Esophagus muscularis mucosa (tissue), 4 donors: ENCODE results near the gene F3. TPM values are rescaled to one million over a fixed set of nuclear protein-coding genes. Genes with fewer than 3 reads are reported as not detected.

Source experiments
- DNase-seq: peaks from one replicate; pipeline ENCODE4 v3.0.0-alpha.2; 2017; ENCODE audit errors: extremely low spot score
- H3K27ac ChIP-seq, 4 donors: fragments of 200-600 bp; sonication (generic); replicated peaks in 1 of 4; 1 replicate in 3 of 4; 2 replicates in 1 of 4; pipeline ENCODE4 v1.5.1; 2016 to 2019; ENCODE audit warnings: mild to moderate bottlenecking in 1 of 4
- H3K27me3 ChIP-seq, 4 donors: fragments of 200-600 bp; sonication (generic); one replicate each; pipeline versions ENCODE4 v1.5.1 to v1.6.0; 2016 to 2019
- H3K36me3 ChIP-seq, 4 donors: fragments of 200-600 bp; sonication (generic); one replicate each; pipeline ENCODE4 v1.5.1; 2016 to 2019
- H3K4me1 ChIP-seq, 4 donors: fragments of 200-600 bp; sonication (generic); one replicate each; pipeline ENCODE4 v1.5.1; 2016 to 2019
- H3K4me3 ChIP-seq, 4 donors: fragments of 200-600 bp; sonication (generic); 1 replicate in 2 of 4; 2 replicates in 2 of 4; pipeline ENCODE4 v1.5.1; 2016 to 2019; ENCODE audit warnings: mild to moderate bottlenecking in 4 of 4, moderate library complexity in 1 of 4
- H3K9me3 ChIP-seq, 4 donors: fragments of 200-600 bp; sonication (generic); 1 replicate in 3 of 4; 2 replicates in 1 of 4; pipeline ENCODE4 v1.5.1; 2016 to 2019
- CTCF ChIP-seq, 3 experiments: fragments of 200-600 bp in 2 of 3; fragments of 450-650 bp in 1 of 3; sonication (generic) in 2 of 3; IDR thresholded peaks; one replicate each; pipeline ENCODE4 v1.5.1; 2017 to 2019; ENCODE audit warnings: antibody characterized with exemption in 3 of 3, mild to moderate bottlenecking in 2 of 3, moderate library complexity in 1 of 3
- EP300 ChIP-seq: sonication (generic); formaldehyde crosslinking; IDR thresholded peaks from one replicate; pipeline ENCODE4 v1.6.1; 2017; ENCODE audit warnings: antibody characterized with exemption
- POLR2A ChIP-seq: fragments of 450-650 bp; IDR thresholded peaks from one replicate; pipeline ENCODE4 v1.6.1; 2017; ENCODE audit warnings: antibody characterized with exemption, moderate library complexity, mild to moderate bottlenecking, low read depth
- POLR2AphosphoS5 ChIP-seq, 2 donors: sonication (generic); formaldehyde crosslinking; IDR thresholded peaks; one replicate each; pipeline ENCODE4 v1.6.1; 2017; ENCODE audit warnings: antibody characterized with exemption in 2 of 2
- WGBS: methylation state at CpG from one replicate; pipeline ENCODE4 v1.1.5; 2018; 5-methylcytosine and 5-hydroxymethylcytosine counted together
- intact Hi-C: fragments of 100-400 bp; cut with DNase I; formaldehyde crosslinking; loops from one replicate; pipeline ENCODE4 v1.15.1; 2023
- total RNA-seq, 4 donors: library from RNA; depleted of rRNA; stranded (reverse); fragments of >200 nt; gene quantifications; one replicate each; pipeline versions ENCODE4 v1.1.0 to v1.2.1, GENCODE V29; 2016

F3 gene
- total RNA-seq, 4 donors from 2014 or later: 12.6 to 56.3 (median 17.5) TPM

GRCh38 chr1:94496076-94496755 is 45.3 kb downstream of the F3 start:
- intact Hi-C loops: no loop called here
- H3K36me3 ChIP-seq: peaks cover 15 to 51% (median 30%) of the 10 kb centered on the region in 4 donors
- no peak overlapping the region for H3K27ac ChIP-seq

GRCh38 chr1:94490556-94490955 is 51.0 kb downstream of the F3 start:
- H3K36me3 ChIP-seq: peaks cover 9 to 53% (median 31%) of the 10 kb centered on the region in 4 donors
- no peak for TF ChIP-seq EP300
- no peaks in the 10 kb centered on the region for H3K27me3 ChIP-seq
- DNase-seq: no peak
- no peaks in the 10 kb centered on the region for H3K4me1 ChIP-seq
- 75% methylated on average over 2 of the region's 2 CpGs for WGBS
- H3K9me3 ChIP-seq: no peaks in the 10 kb centered on the region
- H3K4me3 ChIP-seq: no peak overlapping the region
- intact Hi-C loops: no loop called here
- H3K27ac ChIP-seq: no peak overlapping the region

More at GRCh38 chr1:94496076-94496755, 45.3 kb downstream of the F3 start:
- WGBS: 96% methylated on average over 2 of the region's 2 CpGs
- Histone ChIP-seq H3K4me1 (no peaks in the 10 kb centered on the region), H3K27me3 (no peaks in the 10 kb centered on the region), H3K4me3 (no peak overlapping the region), H3K9me3 (no peaks in the 10 kb centered on the region)
- no peak for DNase-seq
- no peak for TF ChIP-seq EP300

- TF ChIP-seq EP300: no peak
- no peak for TF ChIP-seq POLR2A
- no peak for TF ChIP-seq POLR2AphosphoS5 (IDR thresholded peaks at IDR 0.05)
- TF ChIP-seq CTCF (IDR thresholded peaks at IDR 0.05): no peak
- Histone ChIP-seq H3K27me3 (no peaks in the 10 kb centered on the region), H3K27ac (no peak overlapping the region), H3K36me3 (peaks cover 12 to 74% (median 37%) of the 10 kb centered on the region in 4 donors), H3K4me1 (no peaks in the 10 kb centered on the region), H3K4me3 (no peak overlapping the region), H3K9me3 (no peaks in the 10 kb centered on the region)
- 87% methylated on average over 5 of the region's 5 CpGs for WGBS
- no peak for DNase-seq
- intact Hi-C loops: no loop called here
Observed at GRCh38 chr1:94486990-94487389, 54.6 kb downstream of the F3 start.

- Histone ChIP-seq H3K9me3 (no peaks in the 10 kb centered on the region), H3K36me3 (peaks cover 12 to 59% (median 19%) of the 10 kb centered on the region in 4 donors), H3K27ac (no peak overlapping the region), H3K4me1 (no peaks in the 10 kb centered on the region), H3K27me3 (no peaks in the 10 kb centered on the region), H3K4me3 (no peak overlapping the region)
- WGBS: 10% methylated on average over 4 of the region's 4 CpGs
- TF ChIP-seq CTCF (IDR thresholded peaks at IDR 0.05): peak; percentile 71 to 87 (median 79)
- TF ChIP-seq POLR2AphosphoS5 (IDR thresholded peaks at IDR 0.05): no peak
- TF ChIP-seq EP300: no peak
- no peak for TF ChIP-seq POLR2A
- DNase-seq: no peak
- intact Hi-C loops: loop anchor here (2.0 kb wide), 1 partner anchor 325 kb away; no protein-coding TSS in a partner anchor
Observed at GRCh38 chr1:94481473-94481933, 60.1 kb downstream of the F3 start.

- intact Hi-C loops: loop anchor here (2.0 kb wide), 1 partner anchor 327 kb away; no protein-coding TSS in a partner anchor
- no peak overlapping the region for H3K27ac ChIP-seq
- no peak overlapping the region for H3K4me3 ChIP-seq
- TF ChIP-seq POLR2AphosphoS5 (IDR thresholded peaks at IDR 0.05) (no peak), POLR2A (no peak), CTCF (IDR thresholded peaks at IDR 0.05) (no peak), EP300 (no peak)
- H3K4me1 ChIP-seq: no peaks in the 10 kb centered on the region
- no peak for DNase-seq
- 76% methylated on average over 3 of the region's 3 CpGs for WGBS
- H3K27me3 ChIP-seq: no peaks in the 10 kb centered on the region
- H3K36me3 ChIP-seq: peaks cover 9 to 51% (median 15%) of the 10 kb centered on the region in 4 donors
- no peaks in the 10 kb centered on the region for H3K9me3 ChIP-seq
Observed at GRCh38 chr1:94479682-94480081, 61.9 kb downstream of the F3 start.

Other genes with a start within 250 kb of the F3 start
- gene ABCD3, start 123.4 kb downstream of the F3 start, total RNA-seq: 10 to 100 TPM; 25.0 to 59.4 (median 27.9) TPM